ENCODE data around the gene SUSD3. TPM values are rescaled to one million over a fixed set of nuclear protein-coding genes. Genes with fewer than 3 reads are reported as not detected.

Gene SUSD3
- total RNA-seq, 1 experiment from 2014 or later: 5.0 TPM

DNA sequence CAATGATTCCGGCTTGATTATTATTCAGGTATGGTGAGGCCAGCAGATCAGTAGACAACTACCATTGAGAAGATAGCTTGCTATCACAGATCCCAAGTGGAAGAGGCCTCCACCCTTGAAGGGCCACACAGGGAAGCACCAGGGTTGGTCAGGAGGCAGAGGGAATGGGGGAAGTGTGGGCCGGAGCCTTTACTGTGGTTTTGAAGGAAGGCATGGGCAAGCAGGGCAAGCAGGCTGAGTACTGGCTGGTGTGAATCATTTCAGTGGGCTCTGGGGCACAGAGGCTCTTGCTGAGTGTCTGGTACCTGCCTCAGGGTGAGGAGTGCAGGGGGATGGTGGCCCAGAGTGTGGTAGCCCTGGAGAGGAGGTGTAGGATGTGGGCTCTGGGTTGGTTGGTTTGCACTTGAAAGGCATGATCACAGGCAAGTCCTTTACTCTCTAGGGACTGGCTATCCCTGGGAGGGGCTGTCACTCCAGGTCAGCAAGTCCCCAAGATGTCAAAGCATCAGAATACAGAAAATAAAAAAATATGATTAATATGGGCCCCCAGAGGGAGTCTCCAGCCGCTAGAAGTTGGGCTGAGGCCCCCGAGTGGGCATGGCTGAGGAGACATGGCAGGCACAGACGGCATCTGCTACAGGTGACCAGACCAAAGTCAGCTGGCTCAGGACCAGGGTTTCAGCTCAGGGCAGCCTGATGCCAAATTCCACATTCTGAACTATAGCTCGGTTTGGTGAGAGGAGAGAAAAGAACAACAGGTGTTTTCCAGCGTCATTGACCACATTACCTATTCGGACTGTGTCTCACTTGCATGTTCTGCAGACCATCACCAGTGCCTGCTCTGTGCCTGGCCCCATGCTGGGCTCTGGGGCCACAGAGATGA is 9.7 kb upstream of the SUSD3 start:
- no peak for ATAC-seq
- Histone ChIP-seq H3K9me3 (ENCODE audit: control insufficient read depth, insufficient read depth, low read depth, low read length) (no peaks in the 10 kb centered on the region), H3K4me3 (ENCODE audit: low read depth in 2 of 2, low read length in 2 of 2) (no peak overlapping the region), H3K4me1 (ENCODE audit: control insufficient read depth, insufficient read depth, low read length) (no peaks in the 10 kb centered on the region; the same call in 1 of the 2 replicates), H3K27me3 (ENCODE audit: control insufficient read depth, insufficient read depth, low read length) (no peaks in the 10 kb centered on the region), H3K36me3 (ENCODE audit: control insufficient read depth, insufficient read depth, low read length) (no peaks in the 10 kb centered on the region), H3K27ac (ENCODE audit: low read length) (no peak overlapping the region)
- in situ Hi-C loops (cut with HindIII; ENCODE audit: low pct_unique_long_range_greater_than_20kb, low sequenced_read_pairs) (no loop called here), intact Hi-C loops (cut with micrococcal nuclease; ENCODE audit: unreplicated experiment) (no loop called here)
- BruUV-seq (replicated peaks): no TSS peak
- ChIA-PET POLR2A (no interaction called here), CTCF (no interaction called here)
- no peak for DNase-seq (ENCODE audit: low read depth, low spot score)
- TF ChIP-seq TCF7L2 (IDR thresholded peaks at IDR 0.05; ENCODE audit: low read depth, low read length) (no peak), SIN3A (IDR thresholded peaks at IDR 0.05; ENCODE audit: borderline replicate concordance, insufficient read depth, low read depth, low read length) (no peak), POLR2AphosphoS5 (IDR thresholded peaks at IDR 0.05; ENCODE audit: low read depth, low read length) (no peak)
- TF ChIP-seq, protein P1, sequence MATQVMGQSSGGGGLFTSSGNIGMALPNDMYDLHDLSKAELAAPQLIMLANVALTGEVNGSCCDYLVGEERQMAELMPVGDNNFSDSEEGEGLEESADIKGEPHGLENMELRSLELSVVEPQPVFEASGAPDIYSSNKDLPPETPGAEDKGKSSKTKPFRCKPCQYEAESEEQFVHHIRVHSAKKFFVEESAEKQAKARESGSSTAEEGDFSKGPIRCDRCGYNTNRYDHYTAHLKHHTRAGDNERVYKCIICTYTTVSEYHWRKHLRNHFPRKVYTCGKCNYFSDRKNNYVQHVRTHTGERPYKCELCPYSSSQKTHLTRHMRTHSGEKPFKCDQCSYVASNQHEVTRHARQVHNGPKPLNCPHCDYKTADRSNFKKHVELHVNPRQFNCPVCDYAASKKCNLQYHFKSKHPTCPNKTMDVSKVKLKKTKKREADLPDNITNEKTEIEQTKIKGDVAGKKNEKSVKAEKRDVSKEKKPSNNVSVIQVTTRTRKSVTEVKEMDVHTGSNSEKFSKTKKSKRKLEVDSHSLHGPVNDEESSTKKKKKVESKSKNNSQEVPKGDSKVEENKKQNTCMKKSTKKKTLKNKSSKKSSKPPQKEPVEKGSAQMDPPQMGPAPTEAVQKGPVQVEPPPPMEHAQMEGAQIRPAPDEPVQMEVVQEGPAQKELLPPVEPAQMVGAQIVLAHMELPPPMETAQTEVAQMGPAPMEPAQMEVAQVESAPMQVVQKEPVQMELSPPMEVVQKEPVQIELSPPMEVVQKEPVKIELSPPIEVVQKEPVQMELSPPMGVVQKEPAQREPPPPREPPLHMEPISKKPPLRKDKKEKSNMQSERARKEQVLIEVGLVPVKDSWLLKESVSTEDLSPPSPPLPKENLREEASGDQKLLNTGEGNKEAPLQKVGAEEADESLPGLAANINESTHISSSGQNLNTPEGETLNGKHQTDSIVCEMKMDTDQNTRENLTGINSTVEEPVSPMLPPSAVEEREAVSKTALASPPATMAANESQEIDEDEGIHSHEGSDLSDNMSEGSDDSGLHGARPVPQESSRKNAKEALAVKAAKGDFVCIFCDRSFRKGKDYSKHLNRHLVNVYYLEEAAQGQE (IDR thresholded peaks at IDR 0.05; ENCODE audit: insufficient read depth in 1 of 2, low read depth in 2 of 2, low read length in 1 of 2): no peak
- TF ChIP-seq, protein P2, sequence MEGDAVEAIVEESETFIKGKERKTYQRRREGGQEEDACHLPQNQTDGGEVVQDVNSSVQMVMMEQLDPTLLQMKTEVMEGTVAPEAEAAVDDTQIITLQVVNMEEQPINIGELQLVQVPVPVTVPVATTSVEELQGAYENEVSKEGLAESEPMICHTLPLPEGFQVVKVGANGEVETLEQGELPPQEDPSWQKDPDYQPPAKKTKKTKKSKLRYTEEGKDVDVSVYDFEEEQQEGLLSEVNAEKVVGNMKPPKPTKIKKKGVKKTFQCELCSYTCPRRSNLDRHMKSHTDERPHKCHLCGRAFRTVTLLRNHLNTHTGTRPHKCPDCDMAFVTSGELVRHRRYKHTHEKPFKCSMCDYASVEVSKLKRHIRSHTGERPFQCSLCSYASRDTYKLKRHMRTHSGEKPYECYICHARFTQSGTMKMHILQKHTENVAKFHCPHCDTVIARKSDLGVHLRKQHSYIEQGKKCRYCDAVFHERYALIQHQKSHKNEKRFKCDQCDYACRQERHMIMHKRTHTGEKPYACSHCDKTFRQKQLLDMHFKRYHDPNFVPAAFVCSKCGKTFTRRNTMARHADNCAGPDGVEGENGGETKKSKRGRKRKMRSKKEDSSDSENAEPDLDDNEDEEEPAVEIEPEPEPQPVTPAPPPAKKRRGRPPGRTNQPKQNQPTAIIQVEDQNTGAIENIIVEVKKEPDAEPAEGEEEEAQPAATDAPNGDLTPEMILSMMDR (IDR thresholded peaks at IDR 0.05): no peak

DNA sequence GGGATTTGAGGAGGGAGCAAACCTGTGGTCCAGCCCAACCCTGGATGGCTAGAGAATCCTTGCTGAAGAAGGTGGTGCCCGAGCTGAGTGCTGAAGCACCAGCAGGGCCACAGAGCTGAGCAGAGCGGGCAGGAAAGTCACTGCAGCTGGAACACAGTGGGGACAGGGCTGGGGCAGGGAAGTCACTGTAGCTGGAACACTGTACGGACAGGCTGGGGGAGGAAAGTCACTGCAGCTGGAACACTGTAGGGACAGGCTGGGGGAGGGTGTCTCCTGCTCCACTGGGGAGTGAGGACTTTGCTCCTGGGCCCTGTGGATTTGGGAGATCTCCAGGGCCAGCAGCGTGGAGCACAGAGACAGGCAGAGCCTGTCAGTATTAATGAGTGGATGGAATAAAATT is 9.0 kb upstream of the SUSD3 start:
- H3K36me3 ChIP-seq (ENCODE audit: control insufficient read depth, insufficient read depth, low read length): no peaks in the 10 kb centered on the region
- no peaks in the 10 kb centered on the region for H3K27me3 ChIP-seq (ENCODE audit: control insufficient read depth, insufficient read depth, low read length)
- intact Hi-C loops (cut with micrococcal nuclease; ENCODE audit: unreplicated experiment): no loop called here
- TF ChIP-seq TCF7L2 (IDR thresholded peaks at IDR 0.05; ENCODE audit: low read depth, low read length): no peak
- no peak for TF ChIP-seq SIN3A (IDR thresholded peaks at IDR 0.05; ENCODE audit: borderline replicate concordance, insufficient read depth, low read depth, low read length)
- ChIA-PET CTCF (interaction anchor here (0.5 kb wide), 1 partner anchor 525 kb away, joined by 3 read pairs; no protein-coding TSS in a partner anchor), POLR2A (no interaction called here)
- BruUV-seq (replicated peaks): no TSS peak
- no peak overlapping the region for H3K27ac ChIP-seq (ENCODE audit: low read length)
- H3K4me1 ChIP-seq (ENCODE audit: control insufficient read depth, insufficient read depth, low read length): no peaks in the 10 kb centered on the region; the same call in 1 of the 2 replicates
- in situ Hi-C loops (cut with HindIII; ENCODE audit: low pct_unique_long_range_greater_than_20kb, low sequenced_read_pairs): no loop called here
- H3K9me3 ChIP-seq (ENCODE audit: control insufficient read depth, insufficient read depth, low read depth, low read length): no peaks in the 10 kb centered on the region
- ATAC-seq: no peak
- no peak for DNase-seq (ENCODE audit: low read depth, low spot score)
- H3K4me3 ChIP-seq (ENCODE audit: low read depth in 2 of 2, low read length in 2 of 2): no peak overlapping the region

DNA sequence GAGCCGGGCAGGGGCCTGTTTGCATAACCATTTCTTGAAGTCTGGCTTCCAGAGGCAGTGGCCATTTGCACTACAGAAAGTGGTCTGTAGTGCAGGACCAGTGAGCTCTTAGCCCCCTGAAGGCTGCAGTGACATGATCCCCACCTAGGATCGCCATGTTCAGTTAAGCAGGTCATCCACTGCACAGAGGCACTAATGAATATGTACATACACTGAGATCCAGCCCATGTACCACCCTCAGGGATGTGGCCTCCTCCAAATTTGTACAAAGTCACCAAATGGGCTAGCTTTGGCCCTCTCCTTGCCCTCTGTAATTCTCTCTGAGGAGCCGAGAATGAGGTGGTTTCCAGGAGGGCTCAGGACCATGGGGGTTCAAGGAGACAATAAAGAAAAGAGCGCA is 8.3 kb upstream of the SUSD3 start:
- DNase-seq (ENCODE audit: low read depth, low spot score) (no peak), ATAC-seq (no peak)
- BruUV-seq (replicated peaks): no TSS peak
- CTCF ChIA-PET: interaction anchor here (0.7 kb wide), 1 partner anchor 49 kb away, joined by 12 read pairs; no protein-coding TSS in a partner anchor
- POLR2A ChIA-PET: no interaction called here
- Histone ChIP-seq H3K4me1 (ENCODE audit: control insufficient read depth, insufficient read depth, low read length) (no peaks in the 10 kb centered on the region; the same call in 1 of the 2 replicates), H3K4me3 (ENCODE audit: low read depth in 2 of 2, low read length in 2 of 2) (no peak overlapping the region), H3K27ac (ENCODE audit: low read length) (no peak overlapping the region), H3K36me3 (ENCODE audit: control insufficient read depth, insufficient read depth, low read length) (no peaks in the 10 kb centered on the region), H3K9me3 (ENCODE audit: control insufficient read depth, insufficient read depth, low read depth, low read length) (no peaks in the 10 kb centered on the region), H3K27me3 (ENCODE audit: control insufficient read depth, insufficient read depth, low read length) (no peaks in the 10 kb centered on the region)
- TF ChIP-seq SIN3A (IDR thresholded peaks at IDR 0.05; ENCODE audit: borderline replicate concordance, insufficient read depth, low read depth, low read length): no peak
- TF ChIP-seq, protein P2 (IDR thresholded peaks at IDR 0.05): no peak
- no peak for TF ChIP-seq TCF7L2 (IDR thresholded peaks at IDR 0.05; ENCODE audit: low read depth, low read length)
- TF ChIP-seq POLR2AphosphoS5 (IDR thresholded peaks at IDR 0.05; ENCODE audit: low read depth, low read length): no peak
- in situ Hi-C loops (cut with HindIII; ENCODE audit: low pct_unique_long_range_greater_than_20kb, low sequenced_read_pairs): no loop called here
- intact Hi-C loops (cut with micrococcal nuclease; ENCODE audit: unreplicated experiment): no loop called here
